ENCODE measurements around the gene TMOD2. TPM values are rescaled to one million over a fixed set of nuclear protein-coding genes. Genes with fewer than 3 reads are reported as not detected.

Gene TMOD2
- total RNA-seq, 6 experiments from 2014 or later: 1.1 to 2.5 (median 1.3) TPM

DNA sequence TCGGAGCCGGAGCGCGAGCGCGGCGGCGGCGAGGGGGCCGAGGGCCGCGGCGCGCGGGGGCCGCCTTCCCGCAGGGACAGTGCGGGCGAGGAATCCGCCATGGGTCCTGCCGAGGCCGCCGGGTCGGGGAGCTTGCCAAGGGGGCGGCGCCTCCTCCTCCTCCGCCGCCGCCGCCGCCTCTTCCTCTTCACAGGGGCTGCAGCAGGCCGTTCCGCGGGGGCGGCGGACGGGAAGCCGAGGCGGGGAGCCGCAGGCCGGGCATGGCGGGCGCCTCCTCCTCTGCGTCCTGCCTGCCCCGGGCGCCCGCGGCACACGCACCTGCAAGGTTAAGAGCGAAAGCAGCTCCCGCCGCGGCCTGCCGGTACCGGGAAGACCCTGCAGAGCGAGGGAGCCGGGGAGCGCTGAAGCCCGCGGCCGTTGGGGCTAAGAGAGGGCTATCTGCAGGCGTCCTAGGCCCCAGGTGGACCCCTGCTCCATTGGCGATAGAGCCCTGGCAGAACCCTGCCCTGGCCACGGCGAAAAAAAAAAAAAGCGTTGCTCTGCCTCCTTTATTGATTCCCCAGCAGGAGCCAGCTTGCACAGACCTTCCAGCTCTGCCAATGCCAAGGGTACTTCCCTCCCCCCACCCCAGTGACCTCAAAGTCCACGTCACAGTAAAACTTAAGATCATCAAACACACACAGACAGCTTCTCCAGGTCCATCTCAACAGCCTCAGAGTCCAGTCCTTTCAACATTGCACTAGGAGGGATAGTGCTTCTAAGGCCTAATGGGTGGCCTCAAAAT lies 13.7 kb upstream of the TMOD2 start, which contains the start of gene LYSMD2:
Gene LYSMD2, minus strand, starts transcription at position 134 of the 784 bp plus-strand sequence. Its CDS starts 33 bp downstream, at position 101.
- DNase-seq (peak; percentile 87 to 90 (median 87)), ATAC-seq (peak; percentile 85 to 93 (median 90))
- intact Hi-C loops (cut with DNase I): no loop called here

DNA sequence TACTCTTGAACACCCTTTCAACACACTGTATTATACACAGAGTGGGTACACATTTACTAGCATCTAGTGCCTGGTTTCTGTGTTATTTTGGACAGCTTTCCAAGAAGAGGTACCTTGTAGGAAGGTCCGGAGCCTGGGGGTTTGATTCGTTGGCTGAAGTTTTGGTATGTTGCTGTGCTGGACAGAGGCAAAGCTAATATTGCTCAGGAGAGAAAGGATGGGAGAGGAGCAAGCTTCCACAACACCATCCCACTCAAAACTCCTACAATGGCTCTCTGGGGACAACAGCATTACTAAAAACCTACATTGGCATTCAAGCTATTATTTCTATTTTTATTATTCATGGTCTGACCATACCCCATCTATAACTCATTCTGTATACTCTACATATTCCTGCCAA lies 12.8 kb upstream of the TMOD2 start:
- DNase-seq (no peak), ATAC-seq (no peak)
- intact Hi-C loops (cut with DNase I): no loop called here
- Histone ChIP-seq H3K27me3 (no peaks in the 10 kb centered on the region), H3K36me3 (no peaks in the 10 kb centered on the region), H3K27ac (peak overlapping the region in 2 of 3 donors; percentile 87 to 89), H3K4me3 (no peak overlapping the region), H3K9me3 (no peaks in the 10 kb centered on the region), H3K4me1 (peaks cover 0 to 10% (median 0%) of the 10 kb centered on the region in 4 donors)
- no peak for TF ChIP-seq POLR2A (IDR thresholded peaks at IDR 0.05)
- no peak for TF ChIP-seq CTCF (IDR thresholded peaks at IDR 0.05)
- 78% methylated on average over 2 of the region's 2 CpGs for WGBS (ENCODE audit: insufficient coverage, low coverage, low lambda C conversion rate, missing lambda C conversion rate)

More for the DNA sequence above, 13.7 kb upstream of the TMOD2 start, which contains the start of gene LYSMD2:
- WGBS (ENCODE audit: insufficient coverage, low coverage, low lambda C conversion rate, missing lambda C conversion rate): 0% methylated on average over 8 of the region's 67 CpGs
- H3K27ac ChIP-seq: peak within 1 kb of the TSS; percentile 74 to 89 (median 87)
- H3K9me3 ChIP-seq: no peaks in the 10 kb centered on the region
- no peaks in the 10 kb centered on the region for H3K36me3 ChIP-seq
- H3K4me3 ChIP-seq: peak within 1 kb of the TSS; percentile 61 to 89 (median 86)
- no peaks in the 10 kb centered on the region for H3K27me3 ChIP-seq
- peaks cover 0 to 10% (median 0%) of the 10 kb centered on the region in 4 donors for H3K4me1 ChIP-seq
- peak; percentile 61 for TF ChIP-seq POLR2A (IDR thresholded peaks at IDR 0.05)
- TF ChIP-seq CTCF (IDR thresholded peaks at IDR 0.05): no peak

DNA sequence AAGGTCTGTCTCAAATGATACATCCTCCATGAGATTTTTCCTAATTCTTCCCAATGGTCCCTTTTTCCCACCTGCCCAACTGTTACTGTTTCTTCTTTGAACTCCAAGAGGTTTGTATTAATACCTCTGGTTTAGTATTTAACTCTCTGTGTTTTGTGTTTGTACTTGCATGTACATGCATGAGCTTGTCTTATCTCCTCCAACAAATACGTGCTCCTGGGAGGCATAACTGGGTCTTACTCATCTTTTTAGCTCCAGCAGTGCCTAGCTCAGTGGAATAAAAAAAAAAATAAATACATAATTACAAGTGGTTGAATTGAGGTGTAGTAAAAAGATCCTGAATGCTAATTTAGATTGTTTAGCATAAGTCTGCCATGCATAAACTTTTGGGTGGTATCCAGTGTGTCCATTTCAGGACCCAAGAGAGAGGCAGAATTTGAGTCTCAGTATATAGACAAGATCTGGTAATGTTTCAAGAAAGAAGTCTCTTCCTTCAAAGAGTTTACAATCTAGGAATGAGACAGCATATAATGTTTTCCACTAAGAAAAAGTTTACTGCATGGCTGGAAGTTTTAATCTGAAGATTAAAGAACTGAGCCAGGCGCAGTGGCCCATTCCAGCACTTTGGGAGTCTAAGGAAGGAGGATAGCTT lies 12.2 kb upstream of the TMOD2 start:
- H3K36me3 ChIP-seq: no peaks in the 10 kb centered on the region
- intact Hi-C loops (cut with DNase I): no loop called here
- no peak for TF ChIP-seq CTCF (IDR thresholded peaks at IDR 0.05)
- TF ChIP-seq POLR2A (IDR thresholded peaks at IDR 0.05): no peak
- H3K27ac ChIP-seq: no peak overlapping the region
- no peaks in the 10 kb centered on the region for H3K27me3 ChIP-seq
- H3K4me1 ChIP-seq: peaks cover 0 to 10% (median 0%) of the 10 kb centered on the region in 4 donors
- WGBS (ENCODE audit: insufficient coverage, low coverage, low lambda C conversion rate, missing lambda C conversion rate): 90% methylated on average over 2 of the region's 2 CpGs
- no peaks in the 10 kb centered on the region for H3K9me3 ChIP-seq
- DNase-seq (no peak), ATAC-seq (no peak)
- no peak overlapping the region for H3K4me3 ChIP-seq

DNA sequence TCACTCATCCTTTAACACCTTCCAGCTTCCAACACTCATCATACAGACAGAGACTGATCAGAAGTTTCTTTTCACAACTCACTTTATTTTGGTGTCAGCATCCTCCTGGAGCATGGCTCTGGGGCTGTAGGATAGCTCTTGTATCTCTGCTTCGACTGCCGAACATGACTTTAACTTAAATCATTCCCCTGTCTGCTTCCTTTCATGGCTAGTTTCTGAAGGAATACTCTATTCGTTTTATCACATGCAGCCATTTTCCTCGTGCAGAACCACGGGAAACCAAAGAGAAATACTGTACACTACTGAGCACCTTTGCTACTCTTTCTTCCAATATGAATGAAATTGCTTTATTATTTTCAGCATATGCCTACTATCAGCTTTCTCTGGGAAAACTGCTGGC lies 2.1 kb upstream of the TMOD2 start:
- Histone ChIP-seq H3K4me3 (no peak overlapping the region), H3K27me3 (no peaks in the 10 kb centered on the region), H3K27ac (no peak overlapping the region), H3K4me1 (peaks cover 0 to 3% (median 0%) of the 10 kb centered on the region in 4 donors), H3K9me3 (no peaks in the 10 kb centered on the region), H3K36me3 (no peaks in the 10 kb centered on the region)
- intact Hi-C loops (cut with DNase I): no loop called here
- TF ChIP-seq POLR2A (IDR thresholded peaks at IDR 0.05): no peak
- 75% methylated on average over 5 of the region's 5 CpGs for WGBS (ENCODE audit: insufficient coverage, low coverage, low lambda C conversion rate, missing lambda C conversion rate)
- DNase-seq (no peak), ATAC-seq (no peak)

DNA sequence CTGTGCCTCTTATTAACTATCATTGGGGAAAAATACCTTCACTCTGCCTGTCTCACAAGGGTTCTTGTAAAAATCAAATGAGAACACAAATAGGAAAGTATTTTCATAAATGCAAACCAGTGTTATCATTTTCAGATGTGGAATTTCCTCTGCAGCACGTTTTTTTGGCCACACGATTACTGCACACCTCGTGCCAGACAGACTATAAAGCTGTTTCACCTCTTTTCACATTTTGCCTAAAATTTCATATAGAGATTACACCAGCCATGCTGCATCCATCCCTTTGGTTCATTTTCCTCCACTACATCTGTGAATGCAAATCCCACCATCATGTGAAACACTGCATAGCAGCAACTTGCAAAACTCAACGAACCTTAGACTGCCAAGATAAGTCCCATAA lies 1.2 kb upstream of the TMOD2 start:
- peaks cover 0 to 3% (median 0%) of the 10 kb centered on the region in 4 donors for H3K4me1 ChIP-seq
- 61% methylated on average over 4 of the region's 4 CpGs for WGBS (ENCODE audit: insufficient coverage, low coverage, low lambda C conversion rate, missing lambda C conversion rate)
- no peak for DNase-seq
- no peaks in the 10 kb centered on the region for H3K9me3 ChIP-seq
- TF ChIP-seq POLR2A (IDR thresholded peaks at IDR 0.05): no peak
- no peak for TF ChIP-seq CTCF (IDR thresholded peaks at IDR 0.05)
- intact Hi-C loops (cut with DNase I): no loop called here
- no peak overlapping the region for H3K27ac ChIP-seq
- H3K27me3 ChIP-seq: no peaks in the 10 kb centered on the region
- no peaks in the 10 kb centered on the region for H3K36me3 ChIP-seq
- no peak for ATAC-seq
- no peak overlapping the region for H3K4me3 ChIP-seq
